AG04449 (cell line): Measurements from ENCODE around the gene LLGL1.

Experiments
- CTCF ChIA-PET: fragments of 350-600 bp; formaldehyde crosslinking; extraction: SDS; loops from one replicate; lab custom pipeline; 2021; ENCODE audit warnings: antibody characterized with exemption; lab: Yijun Ruan, JAX
- POLR2A ChIA-PET: fragments of 400-600, 350-600 bp; formaldehyde crosslinking; extraction: SDS; loops from one replicate; lab custom pipeline; 2020; ENCODE audit warnings: antibody characterized with exemption, inconsistent platforms; lab: Yijun Ruan, JAX
- DNase-seq: peaks from one replicate; pipeline ENCODE4 v3.0.0-alpha.2; 2010; ENCODE audit warnings: low read depth, low spot score
- H3K4me3 ChIP-seq: 2 replicates; pipeline ENCODE4 v1.5.1; 2011; ENCODE audit warnings: low read depth, mild to moderate bottlenecking, control low read depth, low read length
- TF ChIP-seq, protein P1 (sequence below): IDR thresholded peaks from one replicate; pipeline ENCODE4 v1.5.1; 2011; ENCODE audit warnings: mild to moderate bottlenecking, moderate library complexity, low read length, control low read depth, inconsistent platforms; ENCODE audit not compliant: insufficient read depth; ENCODE audit errors: missing control alignments

The LLGL1 gene

DNA sequence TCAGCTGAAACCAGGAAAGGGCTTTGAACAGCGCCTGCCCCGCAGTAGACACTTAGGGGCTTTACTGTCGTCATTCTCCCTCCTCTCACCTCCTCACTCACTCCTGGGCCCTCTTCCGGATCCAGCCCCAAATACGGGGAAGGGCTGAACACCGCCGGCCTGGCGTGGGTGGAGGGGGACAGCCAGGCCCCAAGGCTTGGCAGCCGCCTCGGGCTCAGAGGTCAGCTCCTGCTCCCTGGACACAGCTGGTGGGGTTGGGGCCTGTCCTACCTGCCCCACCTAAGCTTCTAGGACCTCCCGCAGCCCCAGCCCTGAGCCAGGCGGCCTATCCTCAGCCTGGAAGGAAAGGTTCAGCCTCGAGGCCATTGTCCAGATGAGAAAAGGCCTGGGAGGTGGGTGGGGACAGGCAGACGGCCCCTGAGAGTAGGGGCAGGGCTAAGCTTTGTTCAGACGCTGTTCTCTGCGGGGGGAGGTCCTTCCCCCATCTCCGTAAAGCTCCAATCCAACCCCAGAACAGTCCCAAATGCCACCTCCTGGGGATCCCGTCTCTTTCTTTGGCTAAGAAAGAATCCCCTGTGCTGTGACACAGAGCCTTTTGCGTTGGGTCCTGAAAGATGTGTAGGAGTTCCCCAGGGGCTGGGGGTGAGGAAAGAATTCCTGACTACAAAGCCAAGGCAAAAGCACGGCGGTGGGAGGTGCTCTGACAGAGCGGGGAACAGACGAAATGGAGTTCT lies 881 bp upstream of the LLGL1 start:
- DNase-seq, result no peak
- peak overlapping the region; percentile 52 for H3K4me3 ChIP-seq
- ChIA-PET POLR2A (no interaction called here), CTCF (interaction anchor here (1.0 to 1.2 kb wide), 3 partner anchors 9 to 40 kb away, joined by 3 to 5 read pairs (median 4); no protein-coding TSS in a partner anchor)
- TF ChIP-seq, protein P1, sequence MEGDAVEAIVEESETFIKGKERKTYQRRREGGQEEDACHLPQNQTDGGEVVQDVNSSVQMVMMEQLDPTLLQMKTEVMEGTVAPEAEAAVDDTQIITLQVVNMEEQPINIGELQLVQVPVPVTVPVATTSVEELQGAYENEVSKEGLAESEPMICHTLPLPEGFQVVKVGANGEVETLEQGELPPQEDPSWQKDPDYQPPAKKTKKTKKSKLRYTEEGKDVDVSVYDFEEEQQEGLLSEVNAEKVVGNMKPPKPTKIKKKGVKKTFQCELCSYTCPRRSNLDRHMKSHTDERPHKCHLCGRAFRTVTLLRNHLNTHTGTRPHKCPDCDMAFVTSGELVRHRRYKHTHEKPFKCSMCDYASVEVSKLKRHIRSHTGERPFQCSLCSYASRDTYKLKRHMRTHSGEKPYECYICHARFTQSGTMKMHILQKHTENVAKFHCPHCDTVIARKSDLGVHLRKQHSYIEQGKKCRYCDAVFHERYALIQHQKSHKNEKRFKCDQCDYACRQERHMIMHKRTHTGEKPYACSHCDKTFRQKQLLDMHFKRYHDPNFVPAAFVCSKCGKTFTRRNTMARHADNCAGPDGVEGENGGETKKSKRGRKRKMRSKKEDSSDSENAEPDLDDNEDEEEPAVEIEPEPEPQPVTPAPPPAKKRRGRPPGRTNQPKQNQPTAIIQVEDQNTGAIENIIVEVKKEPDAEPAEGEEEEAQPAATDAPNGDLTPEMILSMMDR, result no peak

DNA sequence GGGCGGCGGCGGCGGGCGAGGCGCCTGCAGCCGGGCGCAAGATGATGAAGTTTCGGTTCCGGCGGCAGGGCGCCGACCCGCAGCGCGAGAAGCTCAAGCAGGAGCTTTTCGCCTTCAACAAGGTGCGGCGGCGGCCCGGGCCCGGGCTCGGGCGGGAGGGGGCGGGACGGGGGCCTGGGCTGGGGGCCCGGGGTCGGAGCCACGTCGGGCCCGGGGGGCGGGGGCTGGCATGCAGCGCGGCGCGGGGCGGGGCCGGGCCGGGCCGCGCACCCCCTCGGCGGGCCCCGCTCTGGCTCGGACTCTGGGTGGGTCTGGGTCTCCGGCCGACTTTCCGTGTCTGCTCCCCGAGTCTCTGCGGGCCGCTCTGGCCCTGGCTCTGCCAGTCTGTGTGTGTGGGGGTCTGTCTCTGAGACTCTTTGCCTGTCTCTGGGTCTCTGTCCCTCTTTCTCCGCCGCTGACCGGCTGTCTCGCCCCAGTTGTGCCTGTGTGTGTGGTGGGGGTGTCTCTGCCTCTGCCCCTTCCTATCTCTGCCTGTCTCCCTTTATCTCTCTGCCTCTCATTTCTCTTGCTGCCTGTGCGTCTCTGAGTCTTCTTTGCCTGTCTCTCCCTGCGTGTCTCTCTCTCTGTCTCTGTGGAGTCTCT lies 328 bp downstream of the LLGL1 start:
- CTCF ChIA-PET, result interaction anchor here (0.7 to 1.8 kb wide), 2 partner anchors 8 to 10 kb away, joined by 4 read pairs; no protein-coding TSS in a partner anchor
- no peak for DNase-seq
- POLR2A ChIA-PET, result no interaction called here

DNA sequence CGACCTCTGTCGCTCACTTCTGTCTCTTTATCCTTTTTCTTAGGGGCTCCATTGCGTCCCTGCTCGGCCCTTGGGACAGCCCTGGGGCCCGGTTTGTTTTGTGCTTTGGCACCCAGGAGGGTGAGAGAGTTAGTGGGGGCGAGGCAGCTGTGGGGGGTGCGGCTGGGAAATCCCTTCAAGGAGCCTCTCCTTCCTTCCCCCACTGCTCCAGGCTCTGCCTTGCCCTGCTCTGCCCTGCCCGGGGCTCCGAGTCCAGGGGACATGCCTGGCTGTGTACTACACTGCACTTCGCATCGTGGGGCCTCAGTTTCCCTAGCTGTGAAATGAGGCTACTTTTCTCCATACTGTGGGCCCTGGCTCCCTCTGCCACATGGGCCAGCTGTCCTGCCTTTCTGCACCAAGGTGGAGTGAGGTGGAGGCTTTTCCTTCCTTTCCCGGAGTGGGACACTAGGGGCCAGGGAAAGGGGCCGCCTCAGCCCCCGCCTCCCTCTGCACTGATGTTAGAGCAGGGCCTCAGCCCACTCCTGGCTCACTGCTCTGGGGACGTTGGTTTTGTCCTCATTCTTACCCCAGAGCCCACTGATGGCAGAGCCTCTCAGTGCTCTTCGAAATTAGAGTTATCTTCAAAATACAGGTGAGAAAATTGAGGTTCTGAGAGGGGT lies 980 bp downstream of the LLGL1 start:
- ChIA-PET CTCF (interaction anchor here (0.7 to 1.8 kb wide), 2 partner anchors 9 kb away, joined by 4 read pairs; no protein-coding TSS in a partner anchor), POLR2A (no interaction called here)
- no peak for DNase-seq
- H3K4me3 ChIP-seq, result peak overlapping the region; percentile 82
- TF ChIP-seq, protein P1, result no peak

More for the DNA sequence above, 328 bp downstream of the LLGL1 start:
- TF ChIP-seq, protein P1, result no peak
- H3K4me3 ChIP-seq, result peak overlapping the region; percentile 82

DNA sequence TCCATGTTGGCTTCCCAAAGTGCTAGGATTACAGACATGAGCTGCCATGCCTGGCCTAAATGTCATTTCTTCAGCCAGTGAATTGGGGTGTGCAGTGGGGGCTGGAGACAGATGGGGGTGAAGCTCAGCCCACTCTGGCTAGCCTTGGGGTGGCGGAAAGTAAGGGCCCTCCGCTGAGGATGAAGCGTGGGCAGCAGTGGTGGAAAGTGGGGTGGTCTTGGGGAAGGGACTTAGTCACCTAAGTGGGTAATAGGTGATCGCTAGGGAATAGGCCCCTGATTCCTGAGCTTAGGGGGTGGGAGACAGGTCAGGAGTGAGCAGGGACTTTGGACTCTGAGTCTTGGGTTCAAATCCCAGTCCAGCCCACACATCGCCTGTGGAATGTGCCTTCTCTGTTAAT lies 2.2 kb downstream of the LLGL1 start:
- ChIA-PET CTCF (interaction anchor here (1.0 to 1.8 kb wide), 3 partner anchors 8 to 20 kb away, joined by 3 to 5 read pairs (median 4); no protein-coding TSS in a partner anchor), POLR2A (interaction anchor here (0.6 kb wide), 1 partner anchor 31 kb away, joined by 3 read pairs; no protein-coding TSS in a partner anchor)
- DNase-seq, result no peak
- H3K4me3 ChIP-seq, result no peak overlapping the region
- TF ChIP-seq, protein P1, result no peak

DNA sequence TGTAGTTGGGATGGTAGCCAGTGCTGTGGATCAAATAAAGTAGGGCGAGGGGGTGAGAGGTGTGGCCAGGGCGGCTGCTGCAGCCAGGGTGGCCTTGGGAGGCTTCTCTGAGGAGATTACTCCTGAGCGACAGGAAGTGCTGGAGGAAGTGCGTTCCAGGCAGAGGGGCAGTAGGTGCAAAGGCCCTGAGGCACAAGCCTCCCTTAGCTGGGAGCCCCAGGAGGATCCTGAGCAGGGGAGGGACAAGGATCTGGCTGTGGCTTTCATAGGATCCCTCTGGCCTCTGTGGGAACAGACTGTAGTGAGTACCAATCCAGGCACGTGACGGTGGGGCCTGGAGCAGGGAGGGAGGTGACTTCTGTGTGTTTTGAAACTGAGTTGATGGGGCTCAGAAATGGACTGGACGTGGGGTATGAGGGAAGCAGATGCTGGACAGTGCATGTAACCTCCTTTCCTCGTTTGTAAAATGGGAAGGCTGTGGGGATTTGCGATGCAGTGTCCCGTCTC lies 2.8 kb downstream of the LLGL1 start:
- POLR2A ChIA-PET, result no interaction called here
- H3K4me3 ChIP-seq, result no peak overlapping the region
- CTCF ChIA-PET, result interaction anchor here (1.0 to 1.3 kb wide), 2 partner anchors 12 to 20 kb away, joined by 3 to 5 read pairs; no protein-coding TSS in a partner anchor
- TF ChIP-seq, protein P1, result no peak
- DNase-seq, result no peak
